ENCODE data around the gene TMEM208.

- TF ChIP-seq CTCF (IDR thresholded peaks at IDR 0.05), result no peak
- TF ChIP-seq, protein P1, sequence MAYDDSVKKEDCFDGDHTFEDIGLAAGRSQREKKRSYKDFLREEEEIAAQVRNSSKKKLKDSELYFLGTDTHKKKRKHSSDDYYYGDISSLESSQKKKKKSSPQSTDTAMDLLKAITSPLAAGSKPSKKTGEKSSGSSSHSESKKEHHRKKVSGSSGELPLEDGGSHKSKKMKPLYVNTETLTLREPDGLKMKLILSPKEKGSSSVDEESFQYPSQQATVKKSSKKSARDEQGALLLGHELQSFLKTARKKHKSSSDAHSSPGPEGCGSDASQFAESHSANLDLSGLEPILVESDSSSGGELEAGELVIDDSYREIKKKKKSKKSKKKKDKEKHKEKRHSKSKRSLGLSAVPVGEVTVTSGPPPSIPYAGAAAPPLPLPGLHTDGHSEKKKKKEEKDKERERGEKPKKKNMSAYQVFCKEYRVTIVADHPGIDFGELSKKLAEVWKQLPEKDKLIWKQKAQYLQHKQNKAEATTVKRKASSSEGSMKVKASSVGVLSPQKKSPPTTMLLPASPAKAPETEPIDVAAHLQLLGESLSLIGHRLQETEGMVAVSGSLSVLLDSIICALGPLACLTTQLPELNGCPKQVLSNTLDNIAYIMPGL (CRISPR knock-in tag; IDR thresholded peaks at IDR 0.05), result no peak
- no peak for TF ChIP-seq SP1 (CRISPR knock-in tag; conservative IDR thresholded peaks at IDR 0.05)
These were observed 13.6 kb downstream of the TMEM208 start for GRCh38 chr16:67240506-67240905.

Data from WTC11 (cell line).